Body of pancreas (tissue), 4 donors: Measurements from ENCODE around the gene WNK2. TPM values are rescaled to one million over a fixed set of nuclear protein-coding genes. Genes with fewer than 3 reads are reported as not detected.
"Not testable (repeated sequence)": the region's sequence is repeated elsewhere in the genome, so short reads cannot be mapped to it uniquely, and the experiment has no call there.

Experiments
- ATAC-seq: fragments of 150-250 bp; one replicate; pipeline ENCODE4 v1.9.1; 2016
- DNase-seq, 4 donors: peaks; one replicate each; pipeline ENCODE4 v3.0.0-alpha.2; 2019
- H3K27ac ChIP-seq, 4 donors: fragments of 200-600 bp; sonication (generic); 1 replicate in 3 of 4; 2 replicates in 1 of 4; pipeline versions ENCODE4 v1.5.1 to v1.6.1; 2016 to 2019; ENCODE audit warnings: mild to moderate bottlenecking in 1 of 4, mixed read lengths in 1 of 4, moderate library complexity in 1 of 4
- H3K27me3 ChIP-seq, 2 donors: fragments of 200-600 bp; sonication (generic); one replicate each; pipeline ENCODE4 v1.6.0; 2016; ENCODE audit warnings: mild to moderate bottlenecking in 1 of 2
- H3K36me3 ChIP-seq, 2 donors: fragments of 200-600 bp; sonication (generic); replicated peaks in 1 of 2; 2 replicates each; pipeline ENCODE4 v1.5.1; 2016; ENCODE audit warnings: low read depth in 2 of 2; ENCODE audit not compliant: insufficient read depth in 1 of 2
- H3K4me1 ChIP-seq: fragments of 200-600 bp; sonication (generic); one replicate; pipeline ENCODE4 v1.6.0; 2016
- H3K4me3 ChIP-seq, 2 donors: fragments of 200-600 bp; sonication (generic); 1 replicate in 1 of 2; 2 replicates in 1 of 2; pipeline ENCODE4 v1.5.1; 2016 to 2019
- H3K9me3 ChIP-seq, 3 donors: fragments of 200-600 bp; sonication (generic); 1 replicate in 2 of 3; 2 replicates in 1 of 3; pipeline ENCODE4 v1.5.1; 2016
- POLR2A ChIP-seq, 3 donors: fragments of 450-650 bp; IDR thresholded peaks; one replicate each; pipeline ENCODE4 v1.6.1; 2016; ENCODE audit warnings: antibody characterized with exemption in 3 of 3, mild to moderate bottlenecking in 2 of 3
- WGBS, 2 donors: methylation state at CpG; one replicate each; pipeline ENCODE4 v1.1.5; 2017; 5-methylcytosine and 5-hydroxymethylcytosine counted together
- intact Hi-C: fragments of 100-400 bp; cut with DNase I; formaldehyde crosslinking; loops from one replicate; pipeline ENCODE4 v1.15.1; 2023
- total RNA-seq, 2 donors: library from RNA; depleted of rRNA; stranded (reverse); fragments of >200 nt; gene quantifications; one replicate each; pipeline ENCODE4 v1.1.0, GENCODE V29; 2016
- TF ChIP-seq, protein P1 (sequence below), 7 experiments: fragments of 450-650 bp in 4 of 7; fragments of 200-600 bp in 3 of 7; sonication (generic) in 3 of 7; IDR thresholded peaks; one replicate each; pipeline ENCODE4 v1.5.1; 2016 to 2019; ENCODE audit warnings: antibody characterized with exemption in 7 of 7

Gene WNK2
- total RNA-seq, 2 donors from 2014 or later, result 85.4 to 173 TPM

DNA sequence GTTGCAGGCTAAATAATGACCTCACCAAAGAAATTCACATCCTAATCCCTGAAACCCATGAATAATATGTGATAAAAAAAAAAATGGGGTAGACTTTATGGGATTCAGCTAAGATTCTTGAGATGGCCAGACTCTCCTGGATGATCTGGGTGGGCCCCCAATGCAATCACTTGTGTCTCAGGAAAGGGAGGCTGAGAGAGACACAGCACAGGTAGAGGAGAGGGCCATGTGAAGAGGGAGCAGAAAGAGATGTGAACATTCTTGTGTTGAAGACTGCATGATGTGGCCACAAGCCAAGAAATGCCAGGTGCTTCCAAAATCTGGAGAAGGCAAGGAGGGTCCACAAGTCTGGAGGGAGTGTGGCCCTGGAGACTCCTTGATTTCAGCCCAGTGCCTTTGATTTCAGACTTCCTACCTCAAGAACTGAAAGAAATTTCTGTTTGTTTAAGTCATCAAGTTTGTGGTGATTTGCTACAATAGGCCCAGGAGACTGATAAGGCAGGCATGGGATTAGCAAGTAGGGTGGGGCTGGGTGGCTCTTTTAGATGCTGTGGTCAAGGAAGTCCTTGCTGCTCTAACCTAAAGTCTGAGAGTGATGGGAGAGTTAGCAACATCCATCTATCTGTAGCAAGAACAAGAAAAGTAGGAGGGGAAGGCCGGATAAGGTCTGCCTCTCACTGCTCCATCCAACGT, 180.9 kb downstream of the WNK2 start:
- TF ChIP-seq POLR2A (IDR thresholded peaks at IDR 0.05), result no peak
- TF ChIP-seq, protein P1, sequence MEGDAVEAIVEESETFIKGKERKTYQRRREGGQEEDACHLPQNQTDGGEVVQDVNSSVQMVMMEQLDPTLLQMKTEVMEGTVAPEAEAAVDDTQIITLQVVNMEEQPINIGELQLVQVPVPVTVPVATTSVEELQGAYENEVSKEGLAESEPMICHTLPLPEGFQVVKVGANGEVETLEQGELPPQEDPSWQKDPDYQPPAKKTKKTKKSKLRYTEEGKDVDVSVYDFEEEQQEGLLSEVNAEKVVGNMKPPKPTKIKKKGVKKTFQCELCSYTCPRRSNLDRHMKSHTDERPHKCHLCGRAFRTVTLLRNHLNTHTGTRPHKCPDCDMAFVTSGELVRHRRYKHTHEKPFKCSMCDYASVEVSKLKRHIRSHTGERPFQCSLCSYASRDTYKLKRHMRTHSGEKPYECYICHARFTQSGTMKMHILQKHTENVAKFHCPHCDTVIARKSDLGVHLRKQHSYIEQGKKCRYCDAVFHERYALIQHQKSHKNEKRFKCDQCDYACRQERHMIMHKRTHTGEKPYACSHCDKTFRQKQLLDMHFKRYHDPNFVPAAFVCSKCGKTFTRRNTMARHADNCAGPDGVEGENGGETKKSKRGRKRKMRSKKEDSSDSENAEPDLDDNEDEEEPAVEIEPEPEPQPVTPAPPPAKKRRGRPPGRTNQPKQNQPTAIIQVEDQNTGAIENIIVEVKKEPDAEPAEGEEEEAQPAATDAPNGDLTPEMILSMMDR (IDR thresholded peaks at IDR 0.05), result no peak
- ATAC-seq (no peak), DNase-seq (no peak)
- H3K36me3 ChIP-seq, result no peaks in the 10 kb centered on the region
- peaks cover 0 to 7% (median 0%) of the 10 kb centered on the region in 3 donors for H3K9me3 ChIP-seq
- no peak overlapping the region for H3K27ac ChIP-seq
- intact Hi-C loops, result no loop called here
- no peaks in the 10 kb centered on the region for H3K27me3 ChIP-seq
- no peak overlapping the region for H3K4me3 ChIP-seq
- H3K4me1 ChIP-seq, result no peaks in the 10 kb centered on the region
- WGBS, 2 donors, result 90 to 95% methylated on average over 2 of the region's 2 CpGs

DNA sequence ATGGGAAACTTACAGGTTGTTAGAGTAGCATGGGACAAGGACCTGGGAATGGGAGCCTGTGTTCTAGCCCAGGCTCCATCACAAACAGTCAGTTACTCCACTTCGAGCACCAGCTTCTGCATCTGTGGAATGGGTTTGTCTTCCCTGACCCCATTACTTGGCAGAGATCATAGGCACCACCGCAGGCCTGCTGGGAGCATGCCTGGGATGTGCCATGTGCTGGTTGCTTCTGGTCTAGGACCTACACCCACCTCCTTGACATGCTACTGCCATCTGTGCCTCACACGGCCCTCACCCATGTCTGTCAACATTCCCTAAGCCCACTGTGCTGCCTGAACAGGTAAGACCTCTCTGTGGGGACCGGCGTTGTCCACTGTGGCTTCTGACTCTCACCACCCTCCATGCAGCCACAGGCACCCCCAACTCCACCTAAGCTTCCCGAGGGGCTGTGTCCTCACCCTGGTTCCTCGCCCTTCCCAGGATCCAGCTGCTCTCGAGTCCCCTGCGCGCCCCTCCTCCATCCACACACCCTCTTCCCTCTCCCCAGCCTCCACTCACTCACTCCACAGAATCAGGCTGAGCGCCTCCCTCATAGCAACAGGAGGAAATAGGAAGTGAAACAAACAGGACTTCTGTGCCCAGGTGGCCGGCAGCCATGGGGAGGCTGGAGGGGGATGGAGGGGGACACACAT, 181.6 kb downstream of the WNK2 start:
- 75 to 79% methylated on average over 9 to 12 of the region's 12 CpGs for WGBS, 2 donors
- no peak overlapping the region for H3K27ac ChIP-seq
- no peaks in the 10 kb centered on the region for H3K4me1 ChIP-seq

DNA sequence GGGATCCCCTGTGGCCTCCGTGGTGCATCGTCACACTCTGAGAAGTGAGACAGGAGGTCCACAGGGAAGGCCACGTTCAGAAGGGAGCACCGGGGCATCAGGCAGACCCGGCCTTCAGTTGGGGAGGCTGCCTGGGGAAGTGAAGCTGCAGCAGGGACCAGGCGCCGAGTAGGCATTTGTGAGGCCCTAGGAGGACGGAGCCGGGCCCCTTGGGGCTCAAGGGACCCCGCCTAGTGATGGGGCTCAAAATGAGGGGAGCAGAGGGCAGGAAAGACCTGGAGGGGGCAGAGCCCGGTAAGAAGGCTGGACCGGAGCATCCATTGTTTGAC, 182.1 kb downstream of the WNK2 start:
- H3K4me3 ChIP-seq, result no peak overlapping the region
- ATAC-seq (no peak), DNase-seq (no peak)
- no peaks in the 10 kb centered on the region for H3K4me1 ChIP-seq
- intact Hi-C loops, result no loop called here
- peaks cover 0 to 7% (median 0%) of the 10 kb centered on the region in 3 donors for H3K9me3 ChIP-seq
- H3K27me3 ChIP-seq, result no peaks in the 10 kb centered on the region
- WGBS, 2 donors, result 66 to 77% methylated on average over 11 to 12 of the region's 12 CpGs
- H3K36me3 ChIP-seq, result no peaks in the 10 kb centered on the region
- TF ChIP-seq, protein P1 (IDR thresholded peaks at IDR 0.05), result no peak
- no peak for TF ChIP-seq POLR2A (IDR thresholded peaks at IDR 0.05)
- no peak overlapping the region for H3K27ac ChIP-seq

More for the DNA sequence above, 181.6 kb downstream of the WNK2 start:
- H3K9me3 ChIP-seq, result peaks cover 0 to 7% (median 0%) of the 10 kb centered on the region in 3 donors
- H3K27me3 ChIP-seq, result no peaks in the 10 kb centered on the region
- no peak overlapping the region for H3K4me3 ChIP-seq
- H3K36me3 ChIP-seq, result no peaks in the 10 kb centered on the region
- no peak for TF ChIP-seq POLR2A (IDR thresholded peaks at IDR 0.05)
- TF ChIP-seq, protein P1 (IDR thresholded peaks at IDR 0.05), result no peak
- ATAC-seq, result no peak
- intact Hi-C loops, result no loop called here
- no peak for DNase-seq

DNA sequence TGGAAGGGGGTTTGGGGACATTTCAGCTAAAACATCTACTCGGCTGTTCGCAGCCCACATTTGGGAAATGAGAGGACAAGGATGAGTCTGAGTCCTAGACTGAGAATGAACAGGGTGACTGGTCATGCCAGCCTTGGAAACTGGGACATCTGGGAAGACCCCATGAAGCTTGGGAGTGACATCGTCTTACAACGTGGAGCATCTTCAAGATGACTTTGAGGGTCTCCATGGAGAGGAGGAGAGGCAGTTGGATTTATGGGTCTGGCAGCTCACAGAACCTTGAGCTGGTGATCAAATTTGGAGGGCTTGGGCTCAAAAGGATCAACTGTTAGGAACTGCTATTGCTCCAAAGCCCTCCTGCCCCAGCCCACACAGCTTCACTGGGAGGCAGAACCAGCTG, 182.5 kb downstream of the WNK2 start:
- ATAC-seq, intact Hi-C loops, H3K27ac ChIP-seq, H3K36me3 ChIP-seq, H3K27me3 ChIP-seq, H3K9me3 ChIP-seq, H3K4me3 ChIP-seq, H3K4me1 ChIP-seq, DNase-seq: not testable (repeated sequence)
- 76 to 79% methylated on average over 4 of the region's 4 CpGs for WGBS, 2 donors

DNA sequence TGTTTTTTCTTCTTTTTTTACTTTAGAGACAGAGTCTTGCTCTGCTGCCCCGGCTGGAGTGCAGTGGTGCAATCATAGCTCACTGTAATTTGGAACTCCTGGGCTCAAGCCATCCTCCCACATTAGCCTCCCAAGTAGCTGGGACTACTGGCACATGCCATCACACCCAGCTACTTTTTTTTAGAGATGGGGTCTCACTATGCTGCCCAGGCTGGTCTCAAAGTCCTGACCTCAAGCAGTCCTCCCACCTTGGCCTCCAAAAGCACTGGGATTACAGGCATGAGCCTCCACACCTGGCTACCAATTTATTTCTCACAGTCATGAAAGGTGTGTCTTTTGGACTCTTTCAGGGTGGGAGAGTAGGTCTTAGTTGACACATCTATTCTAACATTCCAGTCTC, 184.5 kb downstream of the WNK2 start:
- H3K9me3 ChIP-seq, result no peaks in the 10 kb centered on the region
- no peak overlapping the region for H3K27ac ChIP-seq
- no peaks in the 10 kb centered on the region for H3K36me3 ChIP-seq
- TF ChIP-seq, protein P1 (IDR thresholded peaks at IDR 0.05), result no peak
- no peak for TF ChIP-seq POLR2A (IDR thresholded peaks at IDR 0.05)
- DNase-seq (no peak), ATAC-seq (no peak)
- no peaks in the 10 kb centered on the region for H3K27me3 ChIP-seq
- intact Hi-C loops, result no loop called here
- H3K4me1 ChIP-seq, result no peaks in the 10 kb centered on the region
- no peak overlapping the region for H3K4me3 ChIP-seq
- WGBS, 2 donors, result 80 to 85% methylated on average over 1 of the region's 1 CpG
